Right ventricle myocardium superior (tissue), 1 donor: ENCODE data around the gene MTX2. TPM values are rescaled to one million over a fixed set of nuclear protein-coding genes. Genes with fewer than 3 reads are reported as not detected.

Experiments used
- ATAC-seq: fragments of 200-7000 bp; cut with Tn5 transposase; one replicate; pipeline ENCODE4 v1.9.1; 2020; ENCODE audit warnings: mild to moderate bottlenecking; ENCODE audit not compliant: poor library complexity
- DNase-seq: peaks from one replicate; pipeline ENCODE4 v3.0.0-alpha.2; 2020
- intact Hi-C: fragments of 100-400 bp; cut with DNase I; formaldehyde crosslinking; loops from one replicate; pipeline ENCODE4 v1.11.2; 2022
- long read RNA-seq: library from polyadenylated mRNA; unstranded; transcript quantifications from one replicate; pipeline ENCODE4 v2.0.0, GENCODE V29; 2021
- total RNA-seq: library from RNA; stranded (reverse); fragmentation: NEBNext Ultra II Directional; extraction: Animal tissue kit (Norgen Biotek cat#: 25700); gene quantifications from one replicate; pipeline ENCODE4 v1.2.1, GENCODE V29; 2021
- donor health status: DM: no; HTN: yes; CAD: no; lungs with severe emphysema.

The MTX2 gene
- total RNA-seq = 50.3 TPM
- long read RNA-seq, transcript MTX2-202 (11 exons, 1,592 nt) = minor isoform, 8 of 126 reads
- long read RNA-seq, transcript MTX2-201 (10 exons, 1,364 nt) = major isoform, 110 of 126 reads
- long read RNA-seq, partial matches to known transcripts = 3 of 126 reads
- long read RNA-seq, other reads (novel, unspliced or antisense) = 5 of 126 reads

GRCh38 chr2:176269319-176270099 is at the start of gene MTX2:
Gene MTX2 (plus strand): TSS chr2:176269442. CDS start chr2:176269630, 188 bp downstream.
- DNase-seq (peak; percentile 88), ATAC-seq (peak; percentile 100)
- intact Hi-C loops = no loop called here

- ATAC-seq (no peak), DNase-seq (no peak)
- intact Hi-C loops = no loop called here
Observed at GRCh38 chr2:176227874-176228273, 41.4 kb upstream of the MTX2 start.

GRCh38 chr2:176234156-176234555 is 35.1 kb upstream of the MTX2 start:
- ATAC-seq (no peak), DNase-seq (no peak)
- intact Hi-C loops = no loop called here

- no peak for ATAC-seq
- intact Hi-C loops = no loop called here
- no peak for DNase-seq
Observed at GRCh38 chr2:176234940-176235339, 34.3 kb upstream of the MTX2 start.

- intact Hi-C loops = no loop called here
- DNase-seq (no peak), ATAC-seq (no peak)
Observed at GRCh38 chr2:176237456-176237855, 31.8 kb upstream of the MTX2 start.

DNA sequence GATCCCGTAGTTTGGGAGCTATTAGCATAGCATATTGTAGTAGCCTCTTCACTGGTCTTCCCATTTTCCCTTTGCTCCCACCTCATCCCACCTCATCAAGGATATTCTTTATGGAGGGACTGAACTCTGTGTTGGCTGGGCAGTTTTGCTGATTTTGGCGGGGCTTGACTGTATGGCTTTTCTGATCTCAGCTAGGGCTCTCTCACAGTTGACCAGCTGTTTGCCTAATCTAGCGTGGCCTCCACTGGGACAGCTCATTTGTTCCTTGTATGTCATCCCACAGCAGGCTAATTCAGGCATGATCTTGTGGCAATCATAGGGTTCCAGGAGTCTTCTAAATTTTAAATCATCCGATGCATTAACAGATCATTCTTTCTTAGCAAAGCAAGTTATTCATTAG is 30.2 kb upstream of the MTX2 start:
- ATAC-seq = no peak
- DNase-seq = no peak
- intact Hi-C loops = no loop called here

DNA sequence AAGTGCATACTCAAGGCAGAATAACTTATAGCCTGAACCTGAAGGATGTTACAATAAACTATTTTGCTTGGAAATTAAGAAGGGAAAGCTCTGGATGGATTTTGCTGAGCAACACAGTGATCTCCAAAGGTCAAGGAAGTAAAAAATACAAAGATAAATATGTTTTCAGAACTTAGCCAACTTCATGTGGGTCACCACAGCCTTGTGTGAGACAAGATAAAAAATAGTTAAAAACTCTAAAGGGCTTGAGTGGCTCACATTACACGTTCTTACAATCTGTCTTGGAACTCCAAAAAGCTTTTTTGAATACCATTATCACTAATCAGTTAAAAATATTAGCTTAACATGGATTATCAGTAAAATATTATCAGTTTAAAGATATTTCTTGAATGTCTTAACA is 28.9 kb upstream of the MTX2 start:
- DNase-seq (no peak), ATAC-seq (no peak)
- intact Hi-C loops = no loop called here

DNA sequence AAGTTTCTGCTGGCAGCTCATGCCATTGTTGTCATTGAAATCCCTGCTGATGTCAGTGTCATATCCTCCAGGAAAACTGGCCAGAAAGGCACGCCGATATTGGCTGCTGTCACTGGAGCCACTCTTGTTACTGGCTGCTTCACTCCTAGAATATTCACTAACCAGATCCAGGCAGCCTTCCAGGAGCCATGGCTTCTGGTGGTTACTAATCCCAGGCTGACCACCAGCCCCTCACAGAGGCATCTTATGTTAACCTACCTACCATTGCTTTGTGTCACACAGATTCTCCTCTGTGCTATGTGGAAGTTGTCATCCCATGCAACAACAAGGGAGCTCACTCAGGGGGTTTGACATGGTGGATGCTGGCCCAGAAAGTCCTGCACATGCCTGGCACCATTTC is 27.0 kb upstream of the MTX2 start:
- intact Hi-C loops = no loop called here
- ATAC-seq = no peak
- no peak for DNase-seq

- no peak for ATAC-seq
Observed at GRCh38 chr2:176246331-176246730, 22.9 kb upstream of the MTX2 start.

DNA sequence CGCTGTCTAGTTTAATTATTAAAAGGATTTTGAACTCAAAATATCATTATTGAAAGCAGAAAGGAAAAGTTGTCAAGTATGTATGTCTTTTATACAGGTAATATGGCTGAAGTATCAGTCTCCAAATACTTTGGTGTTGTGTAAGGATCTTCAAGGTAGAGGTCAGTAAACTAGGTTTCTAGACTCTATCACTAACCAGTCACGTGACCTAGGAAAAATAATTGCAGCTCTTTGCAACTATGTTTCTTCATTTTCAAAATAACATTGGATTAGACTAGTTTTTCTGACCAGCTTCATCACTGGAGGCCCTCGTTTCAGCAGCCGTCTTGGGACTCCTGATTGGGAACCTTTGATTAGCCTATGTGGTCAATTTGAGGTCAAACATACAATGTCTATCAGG is 21.4 kb upstream of the MTX2 start:
- DNase-seq = no peak
- ATAC-seq = no peak
- intact Hi-C loops = no loop called here

More at GRCh38 chr2:176246331-176246730, 22.9 kb upstream of the MTX2 start:
- DNase-seq = no peak
- intact Hi-C loops = no loop called here

DNA sequence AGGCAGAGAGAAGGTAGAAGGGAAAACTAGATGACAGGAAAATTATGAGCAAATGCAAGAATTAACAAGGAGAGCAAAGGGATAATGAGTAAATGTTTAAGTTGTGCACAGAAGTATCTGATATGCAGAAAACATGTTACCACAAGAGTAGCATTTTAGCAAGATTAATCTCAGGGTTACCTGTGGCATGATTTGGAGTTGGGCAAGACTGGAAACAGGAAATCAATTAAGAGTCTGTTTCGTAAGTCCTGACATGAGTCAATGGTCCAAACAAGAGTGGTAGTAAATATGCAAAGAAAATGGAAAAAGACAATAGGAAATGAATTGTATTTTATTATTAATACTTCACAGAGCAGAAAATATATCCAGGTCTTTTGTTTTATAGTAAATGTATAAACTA is 17.3 kb upstream of the MTX2 start:
- ATAC-seq = no peak
- intact Hi-C loops = no loop called here
- DNase-seq = no peak

- no peak for ATAC-seq
- intact Hi-C loops = no loop called here
Observed at GRCh38 chr2:176260689-176261088, 8.6 kb upstream of the MTX2 start.

GRCh38 chr2:176261136-176261535 is 8.1 kb upstream of the MTX2 start:
- DNase-seq (no peak), ATAC-seq (no peak)
- intact Hi-C loops = no loop called here

More at GRCh38 chr2:176260689-176261088, 8.6 kb upstream of the MTX2 start:
- DNase-seq = no peak

- no peak for ATAC-seq
- intact Hi-C loops = no loop called here
- no peak for DNase-seq
Observed at GRCh38 chr2:176268976-176269318, 295 bp upstream of the MTX2 start.

DNA sequence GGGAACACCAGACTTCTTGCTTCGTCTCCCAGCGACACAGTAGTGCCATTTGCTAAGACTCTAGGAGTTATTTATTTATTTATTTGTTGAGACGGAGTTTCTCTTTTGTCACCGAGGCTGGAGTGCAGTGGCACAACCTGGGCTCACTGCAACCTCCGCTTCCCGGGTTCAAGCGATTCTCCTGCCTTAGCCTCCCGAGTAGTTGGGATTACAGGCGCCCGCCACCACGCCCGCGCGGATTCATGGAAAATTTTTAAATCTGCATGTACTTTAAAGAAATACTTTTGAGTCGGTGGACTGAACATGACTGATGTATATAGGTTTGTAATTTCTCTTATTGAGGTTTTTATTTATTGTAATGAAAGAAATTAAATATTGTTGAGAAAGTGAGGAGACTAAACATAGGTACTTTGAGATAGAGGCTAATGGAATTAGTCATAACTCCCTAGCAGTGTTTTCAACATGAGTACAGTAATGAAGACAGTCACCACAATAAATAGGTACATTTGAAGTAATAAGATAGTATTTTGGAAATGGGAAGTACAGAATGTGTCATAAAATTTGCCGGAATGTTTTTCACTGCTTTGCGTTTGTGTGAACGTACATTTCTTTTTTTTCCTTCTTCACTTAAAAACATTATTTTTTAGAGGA is 983 bp downstream of the MTX2 start:
- DNase-seq (no peak), ATAC-seq (peak; percentile 7)
- intact Hi-C loops = no loop called here

- no peak for DNase-seq
- intact Hi-C loops = no loop called here
- ATAC-seq = no peak
Observed at GRCh38 chr2:176272870-176273459, 3.7 kb downstream of the MTX2 start.

DNA sequence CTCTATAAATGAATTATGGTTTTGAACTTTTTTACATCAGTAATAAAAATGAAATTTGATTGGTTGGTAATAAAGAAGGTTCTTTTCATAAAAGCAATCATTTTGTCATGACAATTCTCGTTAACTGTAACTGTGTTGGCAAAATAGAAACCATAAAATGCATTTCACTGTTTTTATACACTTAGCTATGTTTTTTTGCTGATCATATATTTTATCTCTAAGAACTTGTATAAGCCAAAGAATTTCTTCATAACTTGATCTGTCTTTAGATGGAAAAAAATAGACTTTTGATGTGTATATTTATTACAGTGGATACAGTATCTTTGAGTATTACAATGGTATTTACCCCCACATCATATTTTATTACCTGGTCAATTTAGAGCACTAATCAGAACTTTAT is 9.7 kb downstream of the MTX2 start:
- intact Hi-C loops = no loop called here
- DNase-seq (no peak), ATAC-seq (no peak)

DNA sequence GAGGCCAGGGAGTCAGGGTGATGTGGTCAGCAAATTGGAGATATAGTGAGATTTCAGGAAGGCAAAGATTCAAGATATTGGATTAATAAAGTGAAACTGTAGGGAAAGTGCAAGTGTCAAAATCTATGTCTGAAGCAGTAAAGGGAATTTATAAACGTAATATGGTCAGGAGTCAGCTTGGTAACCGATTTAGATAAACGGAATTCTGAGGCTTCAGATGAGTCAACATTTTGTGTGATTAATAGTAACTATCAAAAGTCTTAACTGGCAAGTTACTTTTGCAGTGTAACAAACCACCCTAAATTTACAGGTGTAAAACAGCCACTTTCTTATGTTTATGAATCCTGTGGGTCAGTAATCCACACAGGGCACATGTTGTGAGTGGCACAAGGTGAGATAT is 10.9 kb downstream of the MTX2 start:
- DNase-seq (no peak), ATAC-seq (no peak)
- intact Hi-C loops = no loop called here

- no peak for ATAC-seq
- intact Hi-C loops = no loop called here
- no peak for DNase-seq
Observed at GRCh38 chr2:176280867-176281658, 11.8 kb downstream of the MTX2 start.
